Endodermal cell (in vitro differentiated cells): Measurements from ENCODE around the gene CALCA. TPM values are rescaled to one million over a fixed set of nuclear protein-coding genes. Genes with fewer than 3 reads are reported as not detected.

Source experiments
- DNase-seq: peaks from one replicate; pipeline ENCODE4 v3.0.0-alpha.2; 2017
- H3K27ac ChIP-seq: 2 replicates; pipeline ENCODE4 v1.5.1; 2013; ENCODE audit warnings: mild to moderate bottlenecking, low read depth, low read length, moderate library complexity
- H3K27me3 ChIP-seq: 2 replicates; pipeline ENCODE4 v1.6.1; 2013; ENCODE audit warnings: mild to moderate bottlenecking, low read length, moderate library complexity; ENCODE audit not compliant: insufficient read depth, control insufficient read depth, poor library complexity, severe bottlenecking
- H3K36me3 ChIP-seq: 2 replicates; pipeline ENCODE4 v1.7.0; 2013; ENCODE audit warnings: mild to moderate bottlenecking, low read length, moderate library complexity; ENCODE audit not compliant: control insufficient read depth, insufficient read depth
- H3K4me1 ChIP-seq: one replicate; pipeline ENCODE4 v1.7.0; 2013; ENCODE audit warnings: low read length; ENCODE audit not compliant: control insufficient read depth, insufficient read depth
- H3K4me3 ChIP-seq: 2 replicates; pipeline ENCODE4 v1.5.1; 2013; ENCODE audit warnings: mild to moderate bottlenecking, low read length, moderate library complexity
- H3K9ac ChIP-seq: 2 replicates; pipeline ENCODE4 v1.6.1; 2013; ENCODE audit warnings: mild to moderate bottlenecking, low read length, moderate library complexity; ENCODE audit not compliant: poor library complexity, severe bottlenecking; ENCODE audit errors: extremely low read depth
- H3K9me3 ChIP-seq: 2 replicates; pipeline ENCODE4 v1.6.1; 2013; ENCODE audit warnings: mild to moderate bottlenecking, low read length, moderate library complexity; ENCODE audit not compliant: control insufficient read depth
- H3K27ac Mint-ChIP-seq: 2 replicates; pipeline ENCODE4 v1.8.0; 2020; ENCODE audit warnings: mixed read lengths
- H3K27me3 Mint-ChIP-seq: 2 replicates; pipeline ENCODE4 v1.8.0; 2021; ENCODE audit warnings: mild to moderate bottlenecking, mixed read lengths; ENCODE audit not compliant: insufficient read depth
- H3K36me3 Mint-ChIP-seq: 2 replicates; pipeline ENCODE4 v1.8.0; 2020; ENCODE audit warnings: low read depth, mixed read lengths
- H3K4me1 Mint-ChIP-seq: 2 replicates; pipeline ENCODE4 v1.8.0; 2020; ENCODE audit warnings: mixed read lengths
- H3K4me3 Mint-ChIP-seq: 2 replicates; pipeline ENCODE4 v1.8.0; 2020; ENCODE audit warnings: mild to moderate bottlenecking, moderate library complexity, mixed read lengths
- H3K9me3 Mint-ChIP-seq: 2 replicates; pipeline ENCODE4 v1.8.0; 2020; ENCODE audit warnings: mild to moderate bottlenecking, mixed read lengths
- CTCF ChIP-seq: fragments of 200-600 bp; sonication (generic); conservative IDR thresholded peaks from 2 replicates; pipeline ENCODE4 v1.5.0; 2021; ENCODE audit warnings: antibody characterized with exemption, mild to moderate bottlenecking
- WGBS, 2 experiments: methylation state at CpG; one replicate each; pipeline versions ENCODE4 v1.1.5 to v1.1.7; 2013; ENCODE audit warnings: missing lambda C conversion rate in 2 of 2, mixed read lengths in 1 of 2; ENCODE audit not compliant: insufficient coverage in 1 of 2, insufficient read length in 1 of 2; 5-methylcytosine and 5-hydroxymethylcytosine counted together
- long read RNA-seq, 4 experiments: library from polyadenylated mRNA in 2 of 4; library from RNA in 1 of 4; library from capped mRNA in 1 of 4; stranded (forward) in 3 of 4; unstranded in 1 of 4; transcript quantifications; one replicate each; pipeline ENCODE4 v2.0.0, GENCODE V29; 2020 to 2021; ENCODE audit warnings: inconsistent platforms in 1 of 4
- polyA plus RNA-seq, 2 experiments: library from polyadenylated mRNA; stranded (reverse); fragments of 50-300 nt; gene quantifications; one replicate each; pipeline ENCODE4 v1.2.3, GENCODE V29; 2013
- total RNA-seq, 2 donors: library from RNA; stranded (reverse); fragmentation: NEBNext Ultra II Directional in 1 of 2; extraction: Animal tissue kit (Norgen Biotek cat#: 25700) in 1 of 2; gene quantifications; 2 replicates in 1 of 2; 3 replicates in 1 of 2; pipeline ENCODE4 v1.2.1, GENCODE V29; 2021

The CALCA gene
- total RNA-seq, result not detected
- polyA plus RNA-seq (2013, experiment 1 of 2), result not detected
- polyA plus RNA-seq (2013, experiment 2 of 2), result 0.54 TPM
- long read RNA-seq, experiment 1, result 0 reads
- long read RNA-seq, experiment 2, result 0 reads
- long read RNA-seq, experiment 3, result 0 reads
- long read RNA-seq, experiment 4, partial matches to known transcripts, result 0 of 1 reads
- long read RNA-seq, experiment 4, other reads (novel, unspliced or antisense), result 1 of 1 reads

GRCh38 chr11:14971865-14972580, at the start of gene CALCA:
Gene CALCA, minus strand, starts transcription at chr11:14972351. Its CDS starts 1,159 bp downstream, at chr11:14971192.
- H3K4me1 Mint-ChIP-seq, result peaks cover 27% of the 10 kb centered on the region
- DNase-seq, result peak; percentile 75

GRCh38 chr11:15016200-15016599, 44.0 kb upstream of the CALCA start:
- Mint-ChIP-seq H3K9me3 (peaks cover 31% of the 10 kb centered on the region), H3K4me1 (no peaks in the 10 kb centered on the region), H3K27me3 (no peaks in the 10 kb centered on the region), H3K27ac (no peak overlapping the region), H3K4me3 (no peak overlapping the region), H3K36me3 (no peaks in the 10 kb centered on the region)
- H3K4me1 ChIP-seq, result no peaks in the 10 kb centered on the region
- H3K36me3 ChIP-seq, result no peaks in the 10 kb centered on the region
- DNase-seq, result no peak
- H3K27me3 ChIP-seq, result no peaks in the 10 kb centered on the region
- WGBS, 2 experiments, result 96% methylated on average over 1 of the region's 1 CpG; no CpG with 5 or more reads in 1 of the 2 experiments
- TF ChIP-seq CTCF, result no peak
- H3K27ac ChIP-seq, result no peak overlapping the region
- H3K4me3 ChIP-seq, result no peak overlapping the region
- H3K9me3 ChIP-seq, result no peaks in the 10 kb centered on the region
- H3K9ac ChIP-seq, result no peak overlapping the region

More at GRCh38 chr11:14971865-14972580, at the start of gene CALCA:
- WGBS, 2 experiments, result 6 to 7% methylated on average over 21 to 40 of the region's 40 CpGs
- no peaks in the 10 kb centered on the region for H3K4me1 ChIP-seq
- no peak for TF ChIP-seq CTCF
- no peaks in the 10 kb centered on the region for H3K36me3 ChIP-seq
- no peak within 1 kb of the TSS for H3K27ac Mint-ChIP-seq
- no peaks in the 10 kb centered on the region for H3K9me3 Mint-ChIP-seq
- no peak within 1 kb of the TSS for H3K27ac ChIP-seq
- H3K4me3 ChIP-seq, result peak within 1 kb of the TSS; percentile 73
- H3K27me3 ChIP-seq, result peaks cover 99% of the 10 kb centered on the region
- H3K9me3 ChIP-seq, result no peaks in the 10 kb centered on the region
- no peaks in the 10 kb centered on the region for H3K36me3 Mint-ChIP-seq
- H3K27me3 Mint-ChIP-seq, result peaks cover 94% of the 10 kb centered on the region
- peak within 1 kb of the TSS; percentile 51 for H3K4me3 Mint-ChIP-seq
- no peak within 1 kb of the TSS for H3K9ac ChIP-seq

GRCh38 chr11:15011776-15012345, 39.7 kb upstream of the CALCA start:
- Histone ChIP-seq H3K4me1 (no peaks in the 10 kb centered on the region), H3K36me3 (no peaks in the 10 kb centered on the region), H3K27me3 (peaks cover 10% of the 10 kb centered on the region), H3K9ac (no peak overlapping the region), H3K9me3 (no peaks in the 10 kb centered on the region), H3K4me3 (no peak overlapping the region), H3K27ac (no peak overlapping the region)
- Mint-ChIP-seq H3K4me3 (no peak overlapping the region), H3K9me3 (peaks cover 12% of the 10 kb centered on the region), H3K4me1 (no peaks in the 10 kb centered on the region), H3K36me3 (no peaks in the 10 kb centered on the region), H3K27ac (no peak overlapping the region), H3K27me3 (peaks cover 4% of the 10 kb centered on the region)
- no peak for TF ChIP-seq CTCF
- WGBS, 2 experiments, result 80 to 81% methylated on average over 1 to 5 of the region's 6 CpGs
- no peak for DNase-seq
